ENCODE results near the gene BAIAP2L2.

DNA sequence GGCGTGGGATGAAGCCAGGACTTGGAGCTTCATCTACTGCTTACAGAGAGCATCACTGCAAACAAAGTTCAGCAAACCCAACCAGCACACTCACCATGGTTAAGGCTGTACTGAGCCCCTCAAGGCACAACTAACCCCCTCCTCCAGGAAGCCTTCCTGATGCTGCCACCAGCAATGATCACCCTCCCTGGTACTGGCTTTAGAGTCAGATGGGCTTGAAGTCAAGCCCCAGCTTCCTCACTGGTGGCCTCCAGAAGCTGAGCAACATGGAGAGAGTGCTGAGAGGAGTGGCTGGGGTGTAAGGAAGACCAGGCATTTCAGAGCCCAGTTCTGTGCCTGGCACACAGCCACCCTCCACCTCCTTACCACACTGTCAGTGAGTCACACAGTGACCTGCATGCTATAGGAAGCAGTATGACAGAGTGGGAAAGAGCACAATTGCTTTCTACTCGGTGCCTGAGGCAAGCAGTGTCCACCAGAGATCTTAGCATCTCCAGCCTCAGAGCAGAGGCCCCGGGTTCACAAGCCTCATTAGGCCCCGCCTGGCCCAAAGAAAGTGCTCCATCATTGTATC, 24.7 kb upstream of the BAIAP2L2 start:
- TF ChIP-seq, protein P1, sequence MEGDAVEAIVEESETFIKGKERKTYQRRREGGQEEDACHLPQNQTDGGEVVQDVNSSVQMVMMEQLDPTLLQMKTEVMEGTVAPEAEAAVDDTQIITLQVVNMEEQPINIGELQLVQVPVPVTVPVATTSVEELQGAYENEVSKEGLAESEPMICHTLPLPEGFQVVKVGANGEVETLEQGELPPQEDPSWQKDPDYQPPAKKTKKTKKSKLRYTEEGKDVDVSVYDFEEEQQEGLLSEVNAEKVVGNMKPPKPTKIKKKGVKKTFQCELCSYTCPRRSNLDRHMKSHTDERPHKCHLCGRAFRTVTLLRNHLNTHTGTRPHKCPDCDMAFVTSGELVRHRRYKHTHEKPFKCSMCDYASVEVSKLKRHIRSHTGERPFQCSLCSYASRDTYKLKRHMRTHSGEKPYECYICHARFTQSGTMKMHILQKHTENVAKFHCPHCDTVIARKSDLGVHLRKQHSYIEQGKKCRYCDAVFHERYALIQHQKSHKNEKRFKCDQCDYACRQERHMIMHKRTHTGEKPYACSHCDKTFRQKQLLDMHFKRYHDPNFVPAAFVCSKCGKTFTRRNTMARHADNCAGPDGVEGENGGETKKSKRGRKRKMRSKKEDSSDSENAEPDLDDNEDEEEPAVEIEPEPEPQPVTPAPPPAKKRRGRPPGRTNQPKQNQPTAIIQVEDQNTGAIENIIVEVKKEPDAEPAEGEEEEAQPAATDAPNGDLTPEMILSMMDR (conservative IDR thresholded peaks at IDR 0.05 in 1 of 2, IDR thresholded peaks at IDR 0.05 in 1 of 2; ENCODE audit: extremely low read depth in 1 of 2, insufficient read depth in 1 of 2, low read depth in 1 of 2, low read length in 2 of 2): no peak
- TF ChIP-seq EZH2 (IDR thresholded peaks at IDR 0.05; ENCODE audit: borderline replicate concordance, low read length): no peak
